CD4-positive, alpha-beta T cell treated with Interleukin-17A for 4 hours (primary cell): ENCODE data around the gene TMEM62.

Experiments
- DNase-seq: peaks from one replicate; pipeline ENCODE4 v3.0.0-alpha.2; 2020; ENCODE audit warnings: mixed read lengths

Gene TMEM62

DNA sequence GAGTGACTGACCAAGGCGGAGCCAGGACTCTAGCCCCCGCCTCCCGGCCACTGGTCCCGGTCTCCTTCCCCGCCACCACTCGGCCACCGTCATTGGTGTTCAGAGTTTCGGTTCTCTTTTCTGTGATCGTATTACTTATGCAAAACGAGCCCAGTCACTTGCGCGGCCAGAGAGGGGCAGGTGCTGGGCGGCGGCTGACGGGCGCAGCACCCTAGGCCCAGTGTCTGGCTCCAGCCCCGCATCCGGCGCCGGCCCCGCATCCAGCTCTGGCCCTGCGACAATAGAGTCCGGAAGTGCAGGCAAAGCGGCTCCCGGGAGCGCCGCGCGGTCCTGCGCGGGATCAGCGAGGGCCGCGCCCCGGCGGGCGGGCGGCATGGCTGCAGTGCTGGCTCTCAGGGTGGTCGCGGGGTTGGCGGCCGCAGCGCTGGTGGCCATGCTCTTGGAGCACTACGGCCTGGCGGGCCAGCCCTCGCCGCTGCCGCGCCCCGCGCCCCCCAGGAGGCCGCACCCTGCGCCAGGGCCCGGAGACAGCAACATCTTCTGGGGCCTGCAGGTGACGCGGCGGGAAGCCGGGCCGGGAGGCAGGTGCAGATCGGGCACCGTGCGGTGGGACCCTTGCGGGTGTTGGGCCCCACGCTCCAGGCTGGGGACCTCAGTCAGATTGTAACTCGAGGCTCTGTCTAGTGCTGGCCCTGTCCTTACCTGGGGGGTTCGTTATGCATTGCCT, at the start of gene TMEM62:
TMEM62 (plus strand) TSS at position 157 of the 727 bp plus-strand sequence; CDS start at position 374, 217 bp downstream.
- peak; percentile 64 for DNase-seq

- no peak for DNase-seq
Observed at GRCh38 chr15:43085921-43086320, 47.5 kb upstream of the TMEM62 start.

DNA sequence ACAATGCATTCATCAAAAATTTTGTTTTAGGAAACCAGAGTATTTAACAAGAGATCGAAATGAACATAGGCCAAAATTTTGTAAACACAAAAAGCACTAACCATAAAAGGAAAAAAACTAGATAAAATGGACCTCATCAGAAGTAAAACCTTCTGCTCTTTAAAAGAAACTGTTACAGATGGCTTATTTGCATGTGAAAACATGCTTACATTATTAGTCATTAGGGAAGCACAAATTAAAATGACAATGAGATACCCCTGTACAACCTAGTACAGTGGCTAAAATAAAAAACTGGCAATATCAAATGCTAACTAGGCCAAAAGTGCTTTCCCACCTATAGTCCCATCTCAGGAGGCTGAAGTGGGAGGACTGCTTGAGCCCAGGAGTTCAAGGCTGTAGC, 46.8 kb upstream of the TMEM62 start:
- DNase-seq = no peak

DNA sequence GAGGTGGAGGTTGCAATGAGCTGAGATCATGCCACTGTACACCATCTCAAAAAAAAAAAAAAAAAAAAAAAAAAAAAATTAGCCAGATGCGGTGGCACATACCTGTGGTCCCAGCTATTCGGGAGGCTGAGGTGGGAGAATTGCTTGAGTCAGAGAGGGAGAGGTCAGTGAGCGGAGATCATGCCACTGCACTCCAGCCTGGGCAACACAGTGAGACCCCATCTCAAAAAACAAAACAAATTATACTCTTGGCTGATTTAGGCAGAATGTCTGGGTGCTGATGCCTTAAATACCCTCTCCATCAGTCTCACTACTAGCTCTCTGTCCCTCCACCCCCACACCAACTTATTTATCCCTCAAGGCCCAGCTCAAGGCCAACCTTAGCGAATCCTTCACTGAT, 41.5 kb upstream of the TMEM62 start:
- DNase-seq = no peak

GRCh38 chr15:43093026-43093425, 40.4 kb upstream of the TMEM62 start:
- no peak for DNase-seq

DNA sequence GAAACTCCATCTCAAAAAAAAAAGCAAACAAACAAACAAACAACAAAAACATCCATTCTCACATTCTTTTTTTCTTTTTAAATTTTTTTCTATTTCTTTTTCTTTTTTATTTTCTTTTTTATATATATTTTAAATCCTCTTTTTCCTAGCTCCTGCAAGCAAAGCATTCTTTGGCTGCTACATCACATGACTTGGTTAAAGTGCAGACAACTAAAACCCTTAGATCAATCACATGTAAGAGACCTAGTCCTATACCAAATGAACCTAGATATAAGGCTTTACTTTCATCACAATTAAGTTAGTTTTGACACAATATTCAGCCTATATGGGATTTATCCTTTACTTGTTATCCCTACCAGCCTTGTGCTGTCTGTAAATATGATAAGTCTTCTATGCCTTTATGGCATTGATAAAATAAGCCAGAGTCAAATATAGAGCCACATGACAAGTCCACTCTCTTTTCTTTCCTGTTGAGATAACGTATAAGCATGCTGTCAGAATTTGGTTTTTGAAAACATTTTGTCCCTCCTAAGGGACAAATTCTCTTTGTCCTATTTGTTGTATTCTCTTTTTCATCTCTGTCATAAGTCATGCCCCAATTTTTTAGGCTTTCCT, 38.9 kb upstream of the TMEM62 start:
- no peak for DNase-seq

DNA sequence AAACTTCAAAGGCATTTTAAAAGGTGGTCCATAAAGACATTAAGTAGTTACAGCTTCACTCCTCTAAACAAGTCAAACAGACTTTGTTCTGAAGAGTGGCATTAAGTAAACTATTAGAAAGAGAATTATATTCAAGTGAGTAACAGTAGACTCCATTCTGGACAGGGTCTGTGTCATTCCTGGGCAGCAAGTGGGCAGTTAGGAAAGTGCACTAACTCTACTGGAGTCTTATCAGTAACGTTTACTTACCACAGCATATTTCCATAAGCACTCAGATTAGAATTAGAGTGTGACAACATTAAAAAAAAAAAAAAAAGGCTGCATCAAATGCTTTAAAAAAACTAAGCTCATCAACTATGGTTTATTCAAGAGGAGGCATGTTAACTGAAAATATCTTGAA, 38.1 kb upstream of the TMEM62 start:
- DNase-seq = no peak

DNA sequence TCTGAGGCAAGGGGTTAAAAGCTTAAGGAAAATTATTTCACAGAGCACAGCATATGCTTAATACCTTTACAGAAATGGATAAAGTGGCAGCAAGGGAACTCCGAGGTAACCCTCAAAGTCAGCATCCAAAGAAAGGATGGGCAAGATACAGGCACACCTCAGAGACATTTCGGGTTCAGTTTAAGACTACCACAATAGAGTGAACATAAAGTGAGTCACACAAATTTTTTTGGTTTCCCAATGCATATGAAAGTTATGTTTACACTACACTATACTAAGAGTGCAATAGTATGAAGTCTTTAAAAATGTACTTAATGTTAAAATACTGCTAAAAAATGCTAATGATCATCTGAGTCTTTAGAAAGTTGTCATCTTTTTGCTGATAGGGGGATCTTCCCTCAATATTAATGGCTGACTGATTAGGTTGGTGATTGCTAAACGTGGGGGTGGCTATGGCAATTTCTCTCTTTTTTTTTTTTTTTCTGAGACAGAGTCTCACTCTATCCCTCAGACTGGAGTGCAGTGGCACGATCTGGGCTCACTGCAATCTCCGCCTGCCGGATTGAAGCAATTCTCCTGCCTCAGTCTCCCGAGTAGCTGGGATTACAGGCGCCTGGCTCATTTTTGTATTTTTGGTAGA, 37.6 kb upstream of the TMEM62 start:
- DNase-seq = no peak

DNA sequence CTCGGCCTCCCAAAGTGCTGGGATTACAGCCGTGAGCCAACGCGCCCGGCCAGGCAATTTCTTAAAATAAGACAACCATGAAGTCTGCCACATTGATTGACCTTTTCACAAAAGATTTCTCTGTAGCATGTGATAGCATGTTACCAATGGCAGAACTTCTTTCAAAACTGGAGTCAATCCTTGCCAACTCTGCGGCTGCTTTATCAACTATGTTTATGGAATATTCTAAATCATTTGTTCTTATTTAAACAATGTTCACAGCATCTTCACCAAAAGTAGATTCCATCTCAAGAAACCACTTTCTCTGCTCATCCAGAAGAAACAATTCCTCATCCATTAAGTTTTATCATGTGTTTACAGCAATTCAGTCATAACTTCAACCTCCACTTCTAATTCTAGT, 37.0 kb upstream of the TMEM62 start:
- no peak for DNase-seq

DNA sequence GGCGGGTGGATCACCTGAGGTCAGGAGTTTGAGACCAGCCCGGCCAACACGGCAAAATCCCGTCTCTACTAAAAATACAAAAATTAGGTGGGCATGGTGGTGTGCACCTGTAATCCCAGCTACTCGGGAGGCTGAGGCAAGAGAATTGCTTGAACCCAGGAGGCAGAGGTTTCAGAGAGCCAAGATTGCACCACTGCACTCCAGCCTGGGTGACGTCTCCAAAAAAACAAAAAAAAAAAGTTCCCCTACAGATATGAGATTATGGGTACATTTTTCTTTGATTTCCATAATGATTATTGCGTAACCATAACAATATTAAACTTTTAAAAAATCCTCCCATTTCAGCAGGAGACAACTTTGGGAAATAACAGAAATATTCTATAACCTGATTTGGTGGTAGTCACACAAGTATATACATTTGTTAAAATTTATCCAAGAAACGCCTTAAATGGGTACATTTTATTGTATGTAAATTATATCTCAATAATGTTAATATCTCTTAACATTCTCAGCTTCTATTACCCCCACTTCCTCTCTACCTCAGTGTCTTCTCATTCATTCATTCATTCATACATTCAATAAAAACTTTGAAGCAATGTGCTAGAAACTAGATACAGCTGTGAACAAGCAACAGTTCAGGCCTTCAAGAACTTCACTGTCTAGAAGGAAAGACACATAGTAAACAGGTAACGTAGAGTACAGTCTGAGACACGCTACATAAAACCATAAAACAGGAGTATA, 34.1 kb upstream of the TMEM62 start:
- DNase-seq = no peak

- DNase-seq = no peak
Observed at GRCh38 chr15:43100971-43101370, 32.4 kb upstream of the TMEM62 start.

GRCh38 chr15:43102187-43102586, 31.2 kb upstream of the TMEM62 start:
- no peak for DNase-seq

DNA sequence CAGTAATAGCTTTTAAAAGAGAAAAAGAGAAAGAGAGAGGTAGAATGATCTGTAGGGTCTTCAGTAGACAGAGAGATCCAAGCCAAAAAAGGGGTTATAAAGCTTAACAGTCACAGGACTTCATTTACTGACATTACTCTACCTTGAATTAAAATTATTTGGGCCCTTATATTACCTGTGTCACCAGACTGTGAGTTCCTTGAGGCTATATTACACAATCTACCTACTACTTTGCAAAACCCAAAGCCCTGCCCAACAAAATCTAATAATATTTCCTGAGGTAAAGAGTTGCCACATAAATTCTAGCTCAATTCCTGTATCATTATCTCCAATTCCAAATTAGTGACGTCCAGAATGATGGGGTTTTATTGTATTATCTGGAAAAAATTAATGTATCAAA, 29.5 kb upstream of the TMEM62 start:
- DNase-seq = no peak

GRCh38 chr15:43104426-43104825, 29.0 kb upstream of the TMEM62 start:
- DNase-seq = no peak

- DNase-seq = peak; percentile 16
Observed at GRCh38 chr15:43105077-43105736, 28.2 kb upstream of the TMEM62 start.

DNA sequence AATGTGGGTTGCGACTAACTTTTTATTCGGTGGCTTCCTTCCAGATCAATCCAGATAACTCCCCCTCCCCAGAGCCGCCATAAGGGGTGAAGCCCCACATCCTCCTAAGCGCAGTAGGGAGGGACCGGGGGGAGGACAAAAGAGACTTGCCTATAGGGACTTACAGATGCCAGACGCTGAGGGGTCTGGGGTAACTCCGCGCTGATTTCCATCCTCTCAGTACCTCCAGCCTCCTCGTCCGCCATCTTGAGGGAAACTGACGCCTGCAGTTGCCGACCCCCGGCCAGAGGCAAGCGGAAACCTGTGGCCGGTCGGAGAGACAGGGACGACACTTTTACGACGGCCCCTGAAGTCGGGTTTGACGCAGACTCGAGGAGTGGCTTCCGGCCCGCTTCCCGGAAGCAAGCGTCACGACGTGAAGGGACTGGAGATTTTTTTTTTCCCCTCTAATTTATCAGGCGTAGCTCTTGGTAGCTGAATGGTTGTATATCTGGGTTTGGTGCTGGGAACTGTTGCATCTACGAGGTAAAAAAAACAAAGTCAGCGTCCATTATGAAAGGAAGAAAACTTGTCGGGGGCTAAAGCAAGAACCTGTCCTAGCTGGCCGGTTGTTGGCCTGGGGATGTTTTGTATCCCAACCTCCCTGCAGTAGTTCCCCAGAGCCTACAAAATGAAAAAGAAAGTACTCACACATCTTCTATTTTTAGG, 27.5 kb upstream of the TMEM62 start, which contains the start of gene UBR1:
UBR1 (minus strand) TSS at position 261 of the 708 bp plus-strand sequence; CDS start at position 245, 16 bp downstream.
- peak; percentile 88 for DNase-seq

DNA sequence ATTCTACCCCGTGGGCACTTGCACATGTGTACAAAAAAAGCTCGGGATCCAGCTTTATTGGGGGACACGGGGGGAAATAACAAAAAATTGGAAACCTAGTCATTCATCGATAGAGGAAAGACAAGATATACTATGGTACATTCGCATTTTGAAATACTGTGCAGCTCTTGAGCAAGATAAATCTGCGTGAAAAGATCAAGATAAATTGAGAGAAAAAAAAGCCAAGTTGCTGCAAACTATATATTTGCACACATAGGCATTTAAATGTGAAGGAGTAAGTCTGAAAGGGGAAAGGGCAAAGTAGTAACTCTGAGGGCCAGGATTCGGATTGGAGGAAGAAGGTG, 26.9 kb upstream of the TMEM62 start:
- no peak for DNase-seq

GRCh38 chr15:43107751-43108150, 25.6 kb upstream of the TMEM62 start:
- no peak for DNase-seq

DNA sequence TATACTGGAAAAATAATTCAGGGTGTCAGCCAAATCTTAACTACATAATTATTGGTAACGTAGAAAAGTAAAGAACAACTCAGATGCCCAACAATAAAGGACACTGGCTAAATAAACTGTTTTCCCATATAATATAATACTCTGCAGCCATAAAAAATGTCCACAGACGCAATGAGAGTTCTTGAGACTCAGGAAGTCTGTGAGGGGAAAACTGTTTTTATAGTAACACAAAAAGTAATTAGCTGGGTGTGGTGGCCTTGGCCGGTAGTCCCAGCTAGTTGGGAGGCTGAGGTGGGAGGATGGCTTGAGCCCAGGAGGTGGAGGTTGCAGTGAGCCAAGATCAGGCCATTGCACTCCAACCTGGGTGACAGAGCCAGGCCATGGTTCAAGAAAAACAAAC, 22.0 kb upstream of the TMEM62 start:
- no peak for DNase-seq

DNA sequence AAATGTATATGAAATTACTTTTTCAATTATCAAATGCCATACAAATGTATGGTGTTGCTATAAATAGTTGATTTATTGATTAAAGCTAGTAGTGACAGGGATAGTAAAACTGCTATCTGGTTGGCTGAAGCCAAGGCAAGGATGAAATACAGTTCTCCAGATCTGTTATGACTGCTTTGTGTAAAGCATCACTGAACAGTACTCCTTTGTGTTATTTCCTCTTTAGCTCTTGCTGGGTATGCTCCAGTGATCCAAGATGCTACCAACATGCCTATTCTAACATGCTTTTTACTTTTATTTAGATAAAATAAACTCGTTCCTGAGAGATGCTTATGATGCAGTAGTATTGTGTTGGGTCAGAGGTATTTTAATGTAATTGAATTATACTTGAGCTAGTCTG, 15.1 kb upstream of the TMEM62 start:
- DNase-seq = no peak

DNA sequence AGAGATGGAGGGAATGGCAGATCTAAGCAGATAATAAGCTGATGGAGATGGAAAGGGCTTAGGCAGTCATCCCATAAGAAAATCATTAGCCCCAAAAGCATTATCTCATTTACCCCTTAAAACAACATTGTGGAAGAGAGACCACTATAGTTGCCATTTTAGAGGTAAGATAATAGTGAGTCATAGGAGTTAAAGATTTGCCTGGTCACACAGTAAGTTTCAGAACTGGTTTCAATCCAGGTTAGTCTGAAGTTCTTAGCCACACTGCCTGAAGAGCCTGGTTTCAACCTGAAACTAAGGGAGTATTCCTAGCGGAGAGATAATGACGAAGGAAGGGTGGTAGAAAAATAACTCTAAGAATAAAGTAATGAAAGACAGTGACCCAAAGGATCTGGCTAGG, 14.6 kb upstream of the TMEM62 start:
- no peak for DNase-seq

DNA sequence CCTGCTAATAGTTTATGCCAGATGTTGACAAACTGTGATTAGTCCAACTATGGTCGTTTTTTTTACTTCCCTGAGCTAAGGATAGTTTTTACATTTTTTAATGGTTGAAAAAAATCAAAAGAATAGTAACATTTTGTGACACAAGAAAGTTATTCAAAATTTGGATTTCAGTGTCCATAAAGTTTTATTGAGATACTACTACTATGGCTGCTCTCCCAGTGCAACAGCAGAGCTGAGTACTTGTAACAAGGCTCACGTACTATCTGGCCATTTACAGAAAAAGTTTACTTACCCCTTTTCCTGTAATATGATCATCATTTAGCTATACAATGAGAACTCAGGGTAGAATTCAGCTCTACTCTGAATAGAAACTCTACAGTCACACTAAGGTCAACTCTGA, 11.5 kb upstream of the TMEM62 start:
- DNase-seq = no peak
